BJ (cell line): Measurements from ENCODE around the gene AUP1. TPM values are rescaled to one million over a fixed set of nuclear protein-coding genes. Genes with fewer than 3 reads are reported as not detected.

Experiments
- CTCF ChIA-PET: fragments of 350-600 bp; formaldehyde crosslinking; extraction: SDS; loops from one replicate; lab custom pipeline; 2021; ENCODE audit warnings: antibody characterized with exemption, inconsistent platforms; lab: Yijun Ruan, JAX
- POLR2A ChIA-PET: fragments of 300-600 bp; sonication (Branson Sonifier 250); formaldehyde crosslinking; extraction: SDS; loops from one replicate; lab custom pipeline; 2021; ENCODE audit warnings: antibody characterized with exemption; lab: Charles Lee
- DNase-seq: peaks from one replicate; pipeline ENCODE4 v3.0.0-alpha.2; 2011; ENCODE audit warnings: low read depth
- H3K27me3 ChIP-seq: 2 replicates; pipeline ENCODE4 v1.6.0; 2011; ENCODE audit warnings: low read length; ENCODE audit not compliant: control insufficient read depth, insufficient read depth
- H3K36me3 ChIP-seq: 2 replicates; pipeline ENCODE4 v1.5.1; 2011; ENCODE audit warnings: low read length; ENCODE audit not compliant: control insufficient read depth, insufficient read depth
- H3K4me3 ChIP-seq: 2 replicates; pipeline ENCODE4 v1.5.1; 2011; ENCODE audit warnings: low read depth, mild to moderate bottlenecking, control low read depth, low read length
- polyA plus RNA-seq: library from polyadenylated mRNA; depleted of rRNA; stranded (reverse); fragments of >200 nt; gene quantifications from 2 replicates; pipeline ENCODE4 v1.2.3, GENCODE V29; 2011
- TF ChIP-seq, protein P1 (sequence below): IDR thresholded peaks from 2 replicates; pipeline ENCODE4 v1.5.1; 2011; ENCODE audit warnings: low read depth, mild to moderate bottlenecking, control low read depth, inconsistent platforms, low read length, moderate library complexity; ENCODE audit not compliant: insufficient read depth

AUP1 gene
- polyA plus RNA-seq, 1 experiment = 104 TPM

GRCh38 chr2:74526649-74527230 lies 2.8 kb downstream of the AUP1 start:
- ChIA-PET CTCF (interaction anchor here (1.2 kb wide), 2 partner anchors 13 to 60 kb away, joined by 3 to 4 read pairs; no protein-coding TSS in a partner anchor), POLR2A (no interaction called here)
- no peak overlapping the region for H3K4me3 ChIP-seq
- H3K36me3 ChIP-seq = peaks cover 18% of the 10 kb centered on the region
- TF ChIP-seq, protein P1, sequence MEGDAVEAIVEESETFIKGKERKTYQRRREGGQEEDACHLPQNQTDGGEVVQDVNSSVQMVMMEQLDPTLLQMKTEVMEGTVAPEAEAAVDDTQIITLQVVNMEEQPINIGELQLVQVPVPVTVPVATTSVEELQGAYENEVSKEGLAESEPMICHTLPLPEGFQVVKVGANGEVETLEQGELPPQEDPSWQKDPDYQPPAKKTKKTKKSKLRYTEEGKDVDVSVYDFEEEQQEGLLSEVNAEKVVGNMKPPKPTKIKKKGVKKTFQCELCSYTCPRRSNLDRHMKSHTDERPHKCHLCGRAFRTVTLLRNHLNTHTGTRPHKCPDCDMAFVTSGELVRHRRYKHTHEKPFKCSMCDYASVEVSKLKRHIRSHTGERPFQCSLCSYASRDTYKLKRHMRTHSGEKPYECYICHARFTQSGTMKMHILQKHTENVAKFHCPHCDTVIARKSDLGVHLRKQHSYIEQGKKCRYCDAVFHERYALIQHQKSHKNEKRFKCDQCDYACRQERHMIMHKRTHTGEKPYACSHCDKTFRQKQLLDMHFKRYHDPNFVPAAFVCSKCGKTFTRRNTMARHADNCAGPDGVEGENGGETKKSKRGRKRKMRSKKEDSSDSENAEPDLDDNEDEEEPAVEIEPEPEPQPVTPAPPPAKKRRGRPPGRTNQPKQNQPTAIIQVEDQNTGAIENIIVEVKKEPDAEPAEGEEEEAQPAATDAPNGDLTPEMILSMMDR = no peak
- DNase-seq = no peak
- 0 out of 2 replicates have a peak, but pooled peaks cover 4% of the 10 kb centered on the region for H3K27me3 ChIP-seq

DNA sequence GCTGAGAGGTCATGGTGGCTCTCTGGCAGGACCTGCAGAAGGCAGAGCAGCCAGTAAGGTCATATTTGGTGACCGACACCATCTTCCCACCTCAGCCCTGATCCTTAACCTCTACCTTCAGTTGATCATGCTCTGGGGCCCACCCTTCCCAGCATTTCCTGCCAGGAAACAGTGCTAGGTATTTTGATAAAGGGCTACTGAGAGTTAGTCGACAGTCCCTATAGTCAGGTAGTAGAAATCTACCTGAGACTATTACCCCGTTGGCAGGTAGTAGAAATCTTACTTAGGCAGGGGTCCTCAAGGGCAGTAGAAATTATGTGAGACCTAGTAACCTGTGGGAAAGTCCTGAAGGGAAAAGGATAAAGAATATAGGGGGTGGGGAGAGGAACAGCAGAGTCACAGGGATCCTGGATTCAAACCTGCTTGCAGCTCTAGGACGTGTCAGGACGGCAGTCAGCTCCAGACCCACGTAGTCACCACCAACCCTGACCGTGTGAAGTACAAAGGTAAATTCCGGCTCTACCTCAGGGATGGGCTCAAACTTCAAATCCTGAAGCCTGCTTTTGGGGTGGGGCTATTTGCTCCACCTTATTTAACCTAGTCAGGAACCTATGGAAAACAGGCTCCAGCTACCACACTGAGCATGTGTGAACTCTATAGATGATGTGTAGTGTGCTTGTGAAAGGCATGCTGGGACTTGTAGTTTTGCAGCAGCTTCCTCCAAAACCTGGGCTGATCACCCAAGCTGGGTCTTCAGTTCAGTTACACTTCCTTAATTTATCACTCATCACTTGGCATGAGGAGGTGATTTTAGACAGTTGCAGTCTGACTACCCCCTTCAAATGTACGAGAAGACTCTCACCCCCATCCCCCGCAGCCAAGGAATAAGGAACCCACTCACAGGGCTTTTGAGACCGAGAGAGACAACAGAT lies 3.5 kb downstream of the AUP1 start, which contains the start of gene DQX1:
Gene DQX1 (minus strand): TSS at position 515 of the 932 bp plus-strand sequence. CDS start 502 bp downstream, at position 13.
- Histone ChIP-seq H3K4me3 (no peak within 1 kb of the TSS), H3K36me3 (peaks cover 18% of the 10 kb centered on the region), H3K27me3 (0 out of 2 replicates have a peak, but pooled peaks cover 4% of the 10 kb centered on the region)
- TF ChIP-seq, protein P1 = no peak
- no peak for DNase-seq
- POLR2A ChIA-PET = no interaction called here
- CTCF ChIA-PET = interaction anchor here (1.2 kb wide), 2 partner anchors 13 to 61 kb away, joined by 3 to 4 read pairs; no protein-coding TSS in a partner anchor

GRCh38 chr2:74524955-74525716 lies 4.4 kb downstream of the AUP1 start:
- POLR2A ChIA-PET = no interaction called here

DNA sequence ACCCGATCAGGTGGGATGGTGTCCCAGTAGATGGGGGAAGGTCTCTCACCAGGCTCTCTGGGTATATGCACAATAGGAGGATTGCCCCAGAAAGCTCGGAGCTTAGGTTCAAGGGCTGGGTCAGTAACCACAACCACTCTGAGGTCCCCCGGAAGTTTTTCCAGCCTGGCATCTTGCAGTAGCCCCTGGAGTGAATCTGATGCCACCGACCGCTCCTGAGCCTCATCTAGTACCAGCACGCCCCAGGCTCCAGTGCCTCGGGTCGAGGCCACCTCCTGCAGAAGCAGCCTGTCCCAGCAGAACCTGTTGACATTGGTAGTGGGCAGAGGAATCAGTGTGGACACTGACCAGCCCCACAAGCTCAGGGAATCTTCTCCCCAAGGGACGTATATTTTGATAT lies 5.5 kb downstream of the AUP1 start:
- TF ChIP-seq, protein P1 = no peak
- CTCF ChIA-PET = no interaction called here
- no peak overlapping the region for H3K4me3 ChIP-seq
- POLR2A ChIA-PET = no interaction called here
- H3K36me3 ChIP-seq = peaks cover 18% of the 10 kb centered on the region
- H3K27me3 ChIP-seq = peaks cover 16% of the 10 kb centered on the region
- DNase-seq = no peak

More at GRCh38 chr2:74524955-74525716, 4.4 kb downstream of the AUP1 start:
- DNase-seq = no peak
- CTCF ChIA-PET = interaction anchor here (1.2 kb wide), 1 partner anchor 62 kb away, joined by 4 read pairs; no protein-coding TSS in a partner anchor
- peaks cover 18% of the 10 kb centered on the region for H3K36me3 ChIP-seq
- TF ChIP-seq, protein P1 = no peak
- H3K4me3 ChIP-seq = no peak overlapping the region
- H3K27me3 ChIP-seq = peaks cover 9% of the 10 kb centered on the region
